Smooth muscle cell of the brain vasculature (primary cell): ENCODE measurements around the gene LMBRD1.

Experiments used
- DNase-seq: peaks from one replicate; pipeline ENCODE4 v3.0.0-alpha.2; 2012; ENCODE audit warnings: low read depth, low spot score

LMBRD1 gene

GRCh38 chr6:69632932-69633331 lies 163.9 kb downstream of the LMBRD1 start:
- DNase-seq, result no peak

GRCh38 chr6:69631552-69632346 lies 165.1 kb downstream of the LMBRD1 start:
- no peak for DNase-seq

GRCh38 chr6:69630767-69631166 lies 166.0 kb downstream of the LMBRD1 start:
- no peak for DNase-seq

- DNase-seq, result no peak
Measured at GRCh38 chr6:69627625-69628024, 169.2 kb downstream of the LMBRD1 start.

GRCh38 chr6:69624944-69625343 lies 171.9 kb downstream of the LMBRD1 start:
- no peak for DNase-seq
